Retinal pigment epithelial cell (primary cell): Measurements from ENCODE around the gene XIST.

Source experiments
- DNase-seq: peaks from one replicate; pipeline ENCODE4 v3.0.0-alpha.2; 2010; ENCODE audit warnings: low read depth
- H3K4me3 ChIP-seq: 2 replicates; pipeline ENCODE4 v1.5.1; 2011; ENCODE audit warnings: mild to moderate bottlenecking, low read length, control low read depth, moderate library complexity
- CTCF ChIP-seq: conservative IDR thresholded peaks from 2 replicates; pipeline ENCODE4 v1.5.1; 2011; ENCODE audit warnings: low read depth, low read length, control low read depth, inconsistent platforms

XIST gene

GRCh38 chrX:73829890-73830466 is 22.5 kb downstream of the XIST start:
- no peak overlapping the region for H3K4me3 ChIP-seq
- no peak for DNase-seq
- TF ChIP-seq CTCF = no peak

GRCh38 chrX:73828080-73828720 is 24.3 kb downstream of the XIST start:
- DNase-seq = no peak
- H3K4me3 ChIP-seq = no peak overlapping the region
- no peak for TF ChIP-seq CTCF

DNA sequence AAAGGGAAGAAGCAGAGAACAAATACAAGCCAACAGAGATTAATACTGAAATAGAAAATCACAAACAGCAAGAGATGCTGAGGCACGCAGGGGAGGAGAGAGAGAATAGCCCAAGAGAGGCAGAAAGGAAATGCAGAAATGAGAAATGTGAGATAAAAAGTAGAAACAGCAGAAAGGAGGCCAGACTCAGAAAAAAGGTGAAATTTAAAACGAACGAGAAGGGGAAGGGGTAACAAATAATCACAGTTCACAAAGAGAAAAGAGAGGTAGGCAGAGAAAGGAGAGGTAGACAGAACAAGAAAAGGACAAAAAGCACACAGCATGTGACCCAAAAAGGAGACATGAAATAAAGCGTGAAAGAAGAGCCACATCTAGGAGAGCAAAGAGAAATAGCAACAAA is 25.1 kb downstream of the XIST start:
- no peak for TF ChIP-seq CTCF
- DNase-seq = no peak
- no peak overlapping the region for H3K4me3 ChIP-seq

DNA sequence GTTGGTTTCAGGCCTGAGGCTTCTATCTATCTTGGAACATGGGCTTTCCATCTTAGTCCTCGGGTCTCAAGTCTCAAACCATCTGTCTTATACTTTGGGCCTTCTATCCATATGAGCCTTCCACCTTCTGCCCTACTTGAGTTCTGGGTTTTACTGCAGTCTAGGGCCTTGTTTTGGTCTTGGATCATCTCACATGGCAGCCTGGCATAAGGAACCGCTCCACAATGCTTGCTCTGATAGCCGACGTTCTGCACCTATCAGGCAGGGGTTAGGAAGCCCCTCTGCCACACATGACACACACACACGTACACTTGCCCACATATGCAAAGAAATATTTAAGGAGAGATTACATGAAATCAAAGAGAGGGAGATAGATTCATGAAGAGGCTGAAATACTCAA is 25.5 kb downstream of the XIST start:
- no peak for TF ChIP-seq CTCF
- H3K4me3 ChIP-seq = no peak overlapping the region
- no peak for DNase-seq

DNA sequence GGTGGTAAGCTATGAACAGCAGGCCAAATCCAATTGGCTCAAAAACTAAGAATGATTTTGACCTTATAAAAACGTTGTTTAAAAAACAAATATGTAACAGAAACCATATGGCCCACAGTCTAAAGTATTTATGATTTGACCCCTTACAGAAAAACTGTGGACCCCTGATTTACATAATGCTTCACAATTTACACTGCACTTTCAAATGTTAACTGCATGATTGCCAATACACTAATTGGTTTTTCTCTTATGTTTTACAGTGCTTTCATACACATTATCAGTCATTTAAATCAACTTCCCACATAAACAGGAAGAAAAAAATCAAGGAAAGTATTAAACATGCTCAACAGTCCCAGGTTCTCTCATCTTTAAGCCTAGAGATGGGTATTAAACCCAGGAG is 26.9 kb downstream of the XIST start:
- DNase-seq = no peak
- no peak overlapping the region for H3K4me3 ChIP-seq
- no peak for TF ChIP-seq CTCF

DNA sequence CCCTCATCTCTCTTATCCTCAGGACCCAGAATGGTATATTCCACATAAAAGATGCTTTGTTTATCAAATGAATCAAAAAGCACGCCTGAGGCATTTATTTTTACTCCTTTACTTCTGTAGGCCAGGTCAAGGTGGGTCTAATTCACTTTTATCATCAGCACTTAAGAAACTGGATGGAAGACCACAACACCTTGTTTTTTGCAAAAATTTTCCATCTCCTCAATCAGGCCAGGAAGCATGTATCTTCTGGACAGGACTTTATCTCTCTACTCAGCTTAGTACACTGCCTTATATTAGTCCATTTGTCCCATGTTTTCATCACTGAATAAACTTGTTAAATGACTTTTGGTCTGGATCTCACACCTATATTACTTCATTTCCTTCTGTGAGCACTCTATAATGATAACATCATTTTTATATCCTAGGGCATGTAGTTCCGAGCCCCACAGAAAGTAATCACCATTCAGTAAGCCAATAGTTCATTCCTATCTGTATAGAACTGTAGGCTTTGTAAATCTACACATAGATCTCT is 29.0 kb downstream of the XIST start:
- TF ChIP-seq CTCF = no peak
- no peak overlapping the region for H3K4me3 ChIP-seq
- no peak for DNase-seq

- no peak for TF ChIP-seq CTCF
- no peak overlapping the region for H3K4me3 ChIP-seq
- DNase-seq = no peak
Measured at GRCh38 chrX:73822775-73823174, 29.7 kb downstream of the XIST start.
